Activated B cell treated with CpG ODN at 0.5 μM for 24 hours (primary cell): ENCODE data around the gene DOCK3. TPM values are rescaled to one million over a fixed set of nuclear protein-coding genes. Genes with fewer than 3 reads are reported as not detected.

Experiments used
- ATAC-seq: fragments of 200-7000 bp; cut with Tn5 transposase; one replicate; pipeline ENCODE4 v1.10.0; 2021; ENCODE audit warnings: low read depth, mild to moderate bottlenecking, moderate library complexity
- CTCF ChIA-PET: fragments of 350-600 bp; sonication (Branson Sonifier 250); formaldehyde crosslinking; loops from one replicate; lab custom pipeline; 2021; ENCODE audit warnings: antibody characterized with exemption; lab: Charles Lee
- POLR2A ChIA-PET: fragments of 350-600 bp; sonication (Branson Sonifier 250); formaldehyde crosslinking; loops from one replicate; lab custom pipeline; 2021; ENCODE audit warnings: antibody characterized with exemption; lab: Charles Lee
- DNase-seq: peaks from one replicate; pipeline ENCODE4 v3.0.0; 2022
- H3K27ac Mint-ChIP-seq: one replicate; pipeline ENCODE4 v1.8.0; 2020; ENCODE audit warnings: mixed read lengths
- H3K27me3 Mint-ChIP-seq: one replicate; pipeline ENCODE4 v1.8.0; 2021; ENCODE audit warnings: mixed read lengths
- H3K36me3 Mint-ChIP-seq: one replicate; pipeline ENCODE4 v1.8.0; 2021; ENCODE audit warnings: low read depth, mixed read lengths
- H3K4me1 Mint-ChIP-seq: one replicate; pipeline ENCODE4 v1.8.0; 2021; ENCODE audit warnings: mixed read lengths
- H3K4me3 Mint-ChIP-seq: one replicate; pipeline ENCODE4 v1.8.0; 2020; ENCODE audit warnings: mild to moderate bottlenecking, mixed read lengths
- H3K9me3 Mint-ChIP-seq: one replicate; pipeline ENCODE4 v1.8.0; 2020; ENCODE audit warnings: mixed read lengths
- CTCF ChIP-seq: fragments of 200-600 bp; IDR thresholded peaks from one replicate; pipeline ENCODE4 v1.8.0; 2022; ENCODE audit warnings: antibody characterized with exemption, mild to moderate bottlenecking
- intact Hi-C: fragments of 100-400 bp; cut with micrococcal nuclease; formaldehyde crosslinking; loops from one replicate; pipeline ENCODE4 v1.15.1; 2024
- total RNA-seq: library from RNA; stranded (reverse); gene quantifications from 2 replicates; pipeline ENCODE4 v1.2.3, GENCODE V29; 2022

DOCK3 gene
- total RNA-seq, 1 donor from 2014 or later = 0.04 TPM

GRCh38 chr3:51389423-51390183 is 714.9 kb downstream of the DOCK3 start:
- TF ChIP-seq CTCF = no peak
- CTCF ChIA-PET = interaction anchor here (0.5 to 2.4 kb wide), 11 partner anchors 13 to 1253 kb away, joined by 3 to 15 read pairs (median 3); partner anchors contain the start of gene MAPKAPK3
- Mint-ChIP-seq H3K36me3 (peaks cover 52% of the 10 kb centered on the region), H3K4me3 (peak overlapping the region; percentile 28), H3K27me3 (no peaks in the 10 kb centered on the region), H3K27ac (peak overlapping the region; percentile 53), H3K9me3 (no peaks in the 10 kb centered on the region), H3K4me1 (peaks cover 66% of the 10 kb centered on the region)
- ATAC-seq (no peak), DNase-seq (peak; percentile 34)
- POLR2A ChIA-PET = interaction anchor here (0.8 to 1.7 kb wide), 6 partner anchors 110 to 799 kb away, joined by 4 to 6 read pairs (median 6); partner anchors contain the start of genes CISH and DCAF1
- intact Hi-C loops = loop anchor here (2.0 to 5.0 kb wide), 2 partner anchors 585 to 1148 kb away; partner anchors contain the start of genes ABHD14A, ABHD14B and UQCC5

GRCh38 chr3:51390246-51391074 is 715.7 kb downstream of the DOCK3 start:
- peak overlapping the region; percentile 74 for H3K4me3 Mint-ChIP-seq
- H3K4me1 Mint-ChIP-seq = peaks cover 65% of the 10 kb centered on the region
- no peak for ATAC-seq
- ChIA-PET POLR2A (interaction anchor here (0.6 to 1.7 kb wide), 6 partner anchors 93 to 800 kb away, joined by 3 to 10 read pairs (median 6); partner anchors contain the start of gene DCAF1), CTCF (interaction anchor here (0.5 to 2.4 kb wide), 9 partner anchors 12 to 1252 kb away, joined by 3 to 15 read pairs (median 3); partner anchors contain the start of gene MAPKAPK3)
- H3K36me3 Mint-ChIP-seq = peaks cover 54% of the 10 kb centered on the region
- H3K9me3 Mint-ChIP-seq = no peaks in the 10 kb centered on the region
- intact Hi-C loops = loop anchor here (1.0 to 2.0 kb wide), 6 partner anchors 110 to 1098 kb away; partner anchors contain the start of genes ABHD14A, ABHD14B, DCAF1 and IFRD2
- H3K27me3 Mint-ChIP-seq = no peaks in the 10 kb centered on the region
- H3K27ac Mint-ChIP-seq = peak overlapping the region; percentile 71
- TF ChIP-seq CTCF = peak; percentile 49
- no peak for DNase-seq

DNA sequence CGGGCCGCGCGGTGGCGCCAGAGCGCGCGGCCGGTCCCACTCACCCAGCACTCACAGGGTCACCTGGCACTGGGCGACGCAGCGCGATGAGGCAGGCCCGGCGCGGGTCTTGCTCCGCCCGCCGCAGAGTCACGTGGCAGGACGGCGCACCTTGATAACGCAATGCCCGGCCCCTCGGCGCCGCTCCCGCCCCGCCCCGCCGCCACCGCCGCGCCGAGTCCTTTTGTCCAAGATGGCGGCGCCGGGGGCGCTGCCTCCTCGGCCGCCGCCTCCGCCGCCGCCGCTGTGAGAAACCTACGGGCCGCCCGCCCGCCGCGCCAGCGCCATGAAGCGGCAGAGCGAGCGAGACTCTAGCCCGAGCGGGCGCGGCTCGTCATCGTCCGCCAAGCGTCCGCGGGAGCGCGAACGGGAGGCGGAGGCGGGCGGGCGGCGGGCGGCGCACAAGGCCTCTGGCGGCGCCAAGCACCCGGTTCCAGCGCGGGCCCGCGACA is 716.4 kb downstream of the DOCK3 start, which contains the start of gene RBM15B:
RBM15B (plus strand) TSS at position 211 of the 491 bp plus-strand sequence; CDS start at position 326, 115 bp downstream.
- peaks cover 60% of the 10 kb centered on the region for H3K4me1 Mint-ChIP-seq
- peaks cover 54% of the 10 kb centered on the region for H3K36me3 Mint-ChIP-seq
- peak within 1 kb of the TSS; percentile 82 for H3K4me3 Mint-ChIP-seq
- H3K27me3 Mint-ChIP-seq = no peaks in the 10 kb centered on the region
- no peaks in the 10 kb centered on the region for H3K9me3 Mint-ChIP-seq
- peak within 1 kb of the TSS; percentile 73 for H3K27ac Mint-ChIP-seq
- ATAC-seq (peak; percentile 94), DNase-seq (peak; percentile 97)
- TF ChIP-seq CTCF = no peak
- ChIA-PET CTCF (interaction anchor here (2.4 kb wide), 2 partner anchors 291 to 295 kb away, joined by 6 to 15 read pairs; no protein-coding TSS in a partner anchor), POLR2A (interaction anchor here (0.6 to 2.3 kb wide), 2 partner anchors 108 to 149 kb away, joined by 9 to 10 read pairs; partner anchors contain the start of gene DCAF1)
- intact Hi-C loops = loop anchor here (1.0 to 2.0 kb wide), 6 partner anchors 109 to 1099 kb away; partner anchors contain the start of genes ABHD14A, ABHD14B, DCAF1 and IFRD2

GRCh38 chr3:51391566-51392354 is 717.0 kb downstream of the DOCK3 start:
- CTCF ChIA-PET = interaction anchor here (1.1 to 2.4 kb wide), 2 partner anchors 9 to 294 kb away, joined by 3 to 6 read pairs; no protein-coding TSS in a partner anchor
- peaks cover 59% of the 10 kb centered on the region for H3K4me1 Mint-ChIP-seq
- POLR2A ChIA-PET = interaction anchor here (1.1 to 2.3 kb wide), 2 partner anchors 108 to 823 kb away, joined by 3 to 9 read pairs; partner anchors contain the start of gene DCAF1

More at GRCh38 chr3:51391566-51392354, 717.0 kb downstream of the DOCK3 start:
- H3K36me3 Mint-ChIP-seq = peaks cover 57% of the 10 kb centered on the region
- DNase-seq = no peak
- H3K9me3 Mint-ChIP-seq = no peaks in the 10 kb centered on the region
- H3K27ac Mint-ChIP-seq = peak overlapping the region; percentile 73
- H3K27me3 Mint-ChIP-seq = no peaks in the 10 kb centered on the region
- intact Hi-C loops = loop anchor here (1.0 to 2.0 kb wide), 6 partner anchors 109 to 1099 kb away; partner anchors contain the start of genes ABHD14A, ABHD14B, DCAF1 and IFRD2
- peak; percentile 3 for ATAC-seq
- TF ChIP-seq CTCF = no peak
- peak overlapping the region; percentile 82 for H3K4me3 Mint-ChIP-seq
